Hematopoietic multipotent progenitor cell treated with erythropoietin and hydrocortisone succinate and interleukin-3 and kit ligand, for 8 days (in vitro differentiated cells): ENCODE data around the gene NTRK2.

Source experiments
- DNase-seq: peaks from one replicate; pipeline ENCODE4 v3.0.0-alpha.2; 2015

NTRK2 gene

GRCh38 chr9:84686068-84686467, 16.5 kb downstream of the NTRK2 start:
- no peak for DNase-seq

DNA sequence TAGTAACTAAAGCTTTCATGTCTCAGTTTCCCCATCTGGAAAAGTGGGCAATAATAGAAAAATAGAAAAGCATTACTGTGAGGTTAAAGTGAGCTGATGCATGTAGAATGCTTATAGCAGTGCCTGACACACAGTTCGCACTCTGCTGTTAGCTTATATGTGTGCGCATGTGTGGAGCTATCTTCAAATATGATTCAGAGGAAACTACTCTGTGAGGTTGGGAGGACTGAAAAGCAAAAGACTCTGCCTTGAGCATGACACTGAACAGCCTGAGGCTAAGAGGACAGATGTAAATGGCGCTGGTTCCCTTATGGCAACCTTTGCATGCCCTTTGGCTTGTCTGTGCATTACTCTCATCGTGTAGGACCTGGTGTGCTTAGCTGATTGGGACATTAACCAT, 19.4 kb downstream of the NTRK2 start:
- no peak for DNase-seq

DNA sequence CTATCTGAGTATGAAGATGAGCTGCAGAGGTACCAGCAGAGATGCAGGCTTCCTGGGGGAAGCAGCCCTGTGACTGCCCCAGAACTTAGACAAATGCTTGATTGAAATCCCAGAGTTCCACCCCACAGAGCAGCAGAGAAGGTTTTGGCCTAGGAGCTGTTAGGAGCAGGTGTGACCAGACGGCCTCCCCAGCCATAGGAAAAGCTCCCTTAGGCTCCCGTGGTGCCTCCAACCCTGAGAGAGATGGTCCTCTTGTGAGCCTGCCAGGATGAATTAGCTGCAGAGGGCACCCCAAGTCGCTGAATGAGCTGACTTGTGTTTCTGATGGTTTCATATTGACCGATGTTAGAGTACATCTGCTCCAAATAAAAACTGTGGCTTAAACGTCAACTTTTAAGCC, 22.1 kb downstream of the NTRK2 start:
- no peak for DNase-seq

DNA sequence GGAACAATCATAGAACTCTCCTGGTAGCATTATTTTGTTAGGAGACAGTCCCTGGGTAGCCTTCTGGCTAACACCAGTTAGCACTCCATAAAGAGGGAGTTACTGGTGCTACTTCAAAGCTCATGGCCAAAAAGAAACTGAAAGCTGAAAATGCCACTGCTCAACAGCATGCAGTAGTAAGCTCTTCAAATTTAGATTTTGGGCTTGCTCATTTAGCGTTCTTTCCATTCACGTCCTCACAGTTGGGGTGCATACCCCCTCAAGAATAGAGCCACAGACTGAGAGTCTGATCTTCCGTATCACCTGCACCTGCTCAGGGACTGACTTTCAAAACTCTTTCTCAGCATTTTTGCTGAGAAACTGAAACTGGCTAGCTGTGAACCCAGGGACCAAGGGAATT, 24.7 kb downstream of the NTRK2 start:
- no peak for DNase-seq

DNA sequence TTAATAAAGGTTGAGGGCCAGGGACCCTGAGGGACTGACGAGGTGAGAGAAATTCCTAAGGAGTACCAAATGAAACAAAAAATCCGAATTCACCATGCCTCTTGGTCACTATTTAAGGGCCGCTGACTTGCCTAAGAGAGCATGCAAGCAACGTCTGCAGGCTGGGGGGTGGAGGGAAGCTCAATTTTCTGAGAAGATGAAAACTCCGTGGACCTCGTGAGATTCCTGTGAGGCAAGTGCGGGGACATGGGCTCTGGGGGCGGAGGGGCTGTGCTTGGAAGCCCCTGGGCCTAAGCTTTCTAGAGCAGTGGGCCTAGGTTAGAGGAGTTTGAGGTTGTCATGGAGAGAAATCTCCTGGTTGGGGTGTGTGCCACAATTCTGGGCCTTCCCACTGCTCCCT, 27.5 kb downstream of the NTRK2 start:
- no peak for DNase-seq

- peak; percentile 24 for DNase-seq
Observed at GRCh38 chr9:84697509-84698114, 28.1 kb downstream of the NTRK2 start.

DNA sequence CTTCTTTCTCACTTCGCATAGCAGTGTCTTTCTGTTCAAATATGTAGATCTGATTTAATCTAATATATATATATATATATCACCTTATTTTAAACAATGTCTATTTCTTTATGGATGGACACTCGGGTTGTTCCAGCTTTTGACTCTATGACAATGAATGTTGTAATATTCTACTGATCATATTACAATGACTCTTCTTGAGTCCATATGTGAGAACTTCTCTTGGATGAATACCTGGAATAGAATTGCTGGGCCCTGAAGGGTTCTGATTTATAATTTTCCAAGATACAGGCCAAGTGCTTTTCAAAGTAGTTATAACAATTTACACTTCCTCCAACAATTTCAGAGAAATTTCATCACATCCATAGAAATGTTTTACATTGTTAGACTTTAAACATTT, 28.8 kb downstream of the NTRK2 start:
- no peak for DNase-seq

DNA sequence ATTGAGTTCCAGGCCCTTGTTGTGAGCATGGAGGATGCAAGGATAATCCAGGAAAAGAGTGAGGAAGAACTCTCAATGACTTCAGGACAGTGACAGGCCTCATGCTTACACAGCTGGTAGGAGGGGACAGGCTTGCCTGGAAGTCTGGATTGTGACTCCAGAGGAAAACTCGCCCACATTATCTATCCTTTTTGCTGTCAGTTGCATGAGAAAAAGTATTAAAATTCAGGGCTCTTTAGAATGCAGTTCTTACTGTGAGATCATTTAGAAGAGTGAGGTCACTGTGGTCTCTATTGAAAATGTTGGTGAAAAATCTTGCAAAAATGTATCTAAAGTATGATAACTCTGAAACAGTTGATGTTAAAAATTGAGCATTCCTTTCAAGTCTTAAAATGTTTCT, 30.5 kb downstream of the NTRK2 start:
- DNase-seq: no peak

DNA sequence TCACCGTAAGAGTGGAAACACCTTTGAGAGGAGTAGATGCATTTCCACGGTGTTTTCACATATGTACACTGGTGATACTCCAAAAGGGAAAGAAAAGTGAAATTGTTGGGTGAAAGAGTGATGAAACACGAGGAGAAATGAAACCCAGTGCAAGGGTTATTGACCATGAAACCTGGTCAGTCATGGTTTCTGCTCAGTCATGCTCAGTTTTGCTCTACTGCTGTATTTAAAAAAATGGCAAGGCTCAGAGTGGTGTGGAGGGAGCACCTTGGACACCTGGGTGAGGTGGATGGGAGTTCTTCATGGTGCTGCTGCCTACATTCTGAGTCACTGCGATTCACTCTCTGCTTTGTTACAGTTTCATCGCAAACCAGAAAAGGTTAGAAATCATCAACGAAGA, 32.3 kb downstream of the NTRK2 start:
- DNase-seq: no peak

GRCh38 chr9:84702471-84702870, 32.9 kb downstream of the NTRK2 start:
- no peak for DNase-seq

GRCh38 chr9:84703793-84704192, 34.3 kb downstream of the NTRK2 start:
- DNase-seq: no peak

DNA sequence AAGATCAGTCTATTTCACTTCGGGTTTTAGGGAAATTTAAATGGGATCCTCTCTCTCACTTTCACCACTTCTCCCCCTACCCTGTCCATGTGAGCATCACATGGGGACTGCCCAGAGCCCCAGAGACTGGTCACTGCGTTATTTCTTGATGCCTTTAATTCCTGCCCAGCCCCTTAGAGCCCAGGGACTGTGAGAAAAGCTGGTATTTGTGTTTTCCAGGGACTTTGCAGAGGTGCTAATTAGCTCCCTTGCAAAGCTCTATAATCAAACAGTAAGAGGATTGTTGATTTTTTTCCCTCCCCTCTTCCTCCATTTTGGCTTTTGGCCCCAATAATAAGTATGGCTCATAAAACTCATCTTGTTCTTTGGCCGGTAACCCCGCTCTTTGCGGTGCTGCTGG, 35.6 kb downstream of the NTRK2 start:
- DNase-seq: no peak

- no peak for DNase-seq
Observed at GRCh38 chr9:84708400-84708799, 38.9 kb downstream of the NTRK2 start.

GRCh38 chr9:84709056-84709455, 39.5 kb downstream of the NTRK2 start:
- no peak for DNase-seq

DNA sequence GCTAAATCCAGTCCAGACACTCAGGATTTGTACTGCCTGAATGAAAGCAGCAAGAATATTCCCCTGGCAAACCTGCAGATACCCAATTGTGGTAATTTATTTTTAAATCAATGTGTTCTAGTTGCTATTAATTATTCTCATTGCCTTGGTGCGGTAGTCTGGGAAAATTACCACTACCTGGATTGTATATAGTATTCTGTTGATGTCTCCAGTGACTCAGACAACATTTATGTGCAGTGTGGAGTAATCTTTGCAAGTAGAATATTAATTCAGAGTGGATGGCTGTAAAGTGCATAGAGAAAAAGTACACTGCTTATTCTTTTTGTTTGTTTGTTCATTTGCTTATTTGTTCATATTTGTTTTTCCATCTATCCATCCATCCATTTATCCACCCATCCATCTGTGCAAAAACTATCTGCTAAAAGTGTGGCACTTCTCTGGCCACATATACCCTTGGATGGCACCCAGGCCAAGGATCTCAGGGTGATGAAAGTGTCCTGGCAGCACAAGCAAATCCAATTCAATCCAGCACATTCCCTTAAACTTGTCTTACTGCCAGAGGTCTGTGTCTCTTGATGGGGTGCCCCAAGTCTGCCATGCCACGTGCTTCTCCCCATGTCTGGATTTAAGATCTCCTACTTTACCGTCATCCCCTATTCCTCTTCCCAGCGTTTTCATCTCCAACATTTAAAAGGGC, 41.3 kb downstream of the NTRK2 start:
- DNase-seq: no peak

GRCh38 chr9:84711398-84711777, 41.9 kb downstream of the NTRK2 start:
- DNase-seq: no peak

DNA sequence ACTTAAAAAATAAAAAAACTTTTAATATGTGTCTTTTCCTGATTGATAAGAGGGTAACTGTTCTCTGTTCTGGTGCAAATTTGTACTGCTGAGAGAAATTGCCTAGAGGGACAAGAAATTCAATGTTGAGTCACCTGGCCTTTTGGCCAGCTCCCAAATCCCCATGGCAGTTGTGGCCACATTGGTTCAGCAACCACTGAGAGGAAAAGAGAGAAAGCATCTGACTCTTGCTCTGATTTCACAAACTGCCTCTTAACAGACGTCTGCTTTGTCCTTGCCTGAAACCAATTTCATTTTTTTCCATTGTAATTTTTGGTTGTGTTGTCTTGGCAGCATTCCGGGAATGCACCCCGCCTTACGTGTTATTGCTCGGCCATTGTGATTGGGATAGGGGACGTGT, 42.4 kb downstream of the NTRK2 start:
- no peak for DNase-seq

DNA sequence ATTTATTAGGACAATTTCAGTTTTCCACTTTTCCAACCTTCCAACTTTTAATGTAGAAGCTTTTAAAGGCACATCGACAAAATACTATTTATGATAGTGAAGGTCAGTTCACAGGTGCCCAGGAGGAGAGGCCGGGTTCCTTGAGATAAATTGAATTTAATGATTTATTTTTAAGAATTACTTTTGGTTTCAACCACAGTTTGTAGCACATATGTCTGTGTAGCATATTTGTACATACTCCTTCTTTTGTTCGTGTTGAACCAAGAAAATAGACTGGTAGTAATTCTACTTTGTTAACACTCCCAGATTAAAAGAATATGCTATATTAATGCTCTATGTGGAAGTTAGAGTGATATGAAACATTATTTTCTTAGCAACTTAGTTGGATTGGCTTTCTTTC, 46.7 kb downstream of the NTRK2 start:
- DNase-seq: no peak

- DNase-seq: no peak
Observed at GRCh38 chr9:84718476-84718875, 48.9 kb downstream of the NTRK2 start.

GRCh38 chr9:84722388-84722989, 53.0 kb downstream of the NTRK2 start:
- DNase-seq: no peak

- no peak for DNase-seq
Observed at GRCh38 chr9:84723426-84723825, 53.9 kb downstream of the NTRK2 start.

DNA sequence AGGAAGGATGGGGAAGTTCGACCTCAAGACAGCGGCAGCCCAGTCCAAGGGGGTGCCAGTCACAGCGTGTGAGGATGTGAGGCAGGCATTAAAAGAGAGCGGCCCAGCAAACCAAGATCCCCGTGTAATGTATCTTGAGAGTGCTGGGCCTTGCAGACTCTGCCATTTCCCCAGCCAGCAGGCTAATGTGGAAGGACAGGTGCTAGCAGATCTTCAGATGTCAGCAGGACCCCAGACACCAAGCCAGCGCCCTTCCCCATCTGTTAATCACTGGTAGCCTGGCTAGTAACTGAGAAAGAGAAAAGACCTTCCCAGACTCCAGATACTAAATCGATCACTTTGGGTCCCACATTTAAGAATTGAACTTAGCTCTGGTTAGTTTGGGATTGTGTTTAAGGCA, 62.2 kb downstream of the NTRK2 start:
- no peak for DNase-seq

- no peak for DNase-seq
Observed at GRCh38 chr9:84736081-84736480, 66.6 kb downstream of the NTRK2 start.

- no peak for DNase-seq
Observed at GRCh38 chr9:84736536-84736935, 67.0 kb downstream of the NTRK2 start.

GRCh38 chr9:84738353-84738752, 68.8 kb downstream of the NTRK2 start:
- DNase-seq: no peak
